Neuronal stem cell (in vitro differentiated cells): ENCODE measurements around the gene TMEM176B.
A peak's percentile ranks its signal among the peaks of the same experiment; 100 is the strongest.

Source experiments
- DNase-seq: peaks from one replicate; pipeline ENCODE4 v3.0.0-alpha.2; 2013; ENCODE audit warnings: low spot score
- H2AFZ ChIP-seq: one replicate; pipeline ENCODE4 v1.6.1; 2013; ENCODE audit warnings: mild to moderate bottlenecking, low read length, inconsistent platforms
- H2AK5ac ChIP-seq: 2 replicates; pipeline ENCODE4 v1.6.1; 2013; ENCODE audit warnings: low read depth, mild to moderate bottlenecking, inconsistent platforms, low read length, moderate library complexity, mixed read lengths
- H2BK120ac ChIP-seq: 2 replicates; pipeline ENCODE4 v1.6.1; 2013; ENCODE audit warnings: low read depth, mild to moderate bottlenecking, inconsistent platforms, low read length, moderate library complexity, mixed read lengths
- H2BK12ac ChIP-seq: one replicate; pipeline ENCODE4 v1.6.1; 2013; ENCODE audit warnings: low read length, inconsistent platforms
- H2BK15ac ChIP-seq: 2 replicates; pipeline ENCODE4 v1.6.1; 2013; ENCODE audit warnings: mild to moderate bottlenecking, low read length, inconsistent platforms, mixed read lengths
- H2BK5ac ChIP-seq: one replicate; pipeline ENCODE4 v1.6.1; 2013; ENCODE audit warnings: inconsistent platforms, mild to moderate bottlenecking, low read length, moderate library complexity
- H3K14ac ChIP-seq: one replicate; pipeline ENCODE4 v1.6.1; 2013; ENCODE audit warnings: low read length, inconsistent platforms
- H3K18ac ChIP-seq: 2 replicates; pipeline ENCODE4 v1.6.1; 2013; ENCODE audit warnings: low read length, inconsistent platforms
- H3K23ac ChIP-seq: 2 replicates; pipeline ENCODE4 v1.6.1; 2013; ENCODE audit warnings: low read depth, mild to moderate bottlenecking, mixed read lengths, low read length, inconsistent platforms; ENCODE audit not compliant: poor library complexity
- H3K27ac ChIP-seq: replicated peaks from 3 replicates; pipeline ENCODE4 v1.5.1; 2013; ENCODE audit warnings: low read length, inconsistent platforms
- H3K27me3 ChIP-seq, 3 experiments: 2 replicates each; pipeline ENCODE4 v1.6.1; 2013; ENCODE audit warnings: low read length in 3 of 3, mild to moderate bottlenecking in 2 of 3, inconsistent platforms in 1 of 3, low read depth in 1 of 3, mixed read lengths in 1 of 3, moderate library complexity in 1 of 3; ENCODE audit not compliant: control insufficient read depth in 3 of 3, insufficient read depth in 3 of 3
- H3K36me3 ChIP-seq, 2 donors: replicated peaks in 1 of 2; 2 replicates each; pipeline ENCODE4 v1.6.1; 2013; ENCODE audit warnings: low read length in 2 of 2; ENCODE audit not compliant: control insufficient read depth in 2 of 2, insufficient read depth in 2 of 2
- H3K4ac ChIP-seq: 2 replicates; pipeline ENCODE4 v1.6.1; 2013; ENCODE audit warnings: inconsistent platforms, mild to moderate bottlenecking, low read length, moderate library complexity
- H3K4me1 ChIP-seq, 2 donors: 1 replicate in 1 of 2; 2 replicates in 1 of 2; pipeline ENCODE4 v1.6.1; 2013; ENCODE audit warnings: low read length in 2 of 2, low read depth in 1 of 2; ENCODE audit not compliant: control insufficient read depth in 2 of 2, insufficient read depth in 1 of 2
- H3K4me2 ChIP-seq: one replicate; pipeline ENCODE4 v1.6.1; 2013; ENCODE audit warnings: mild to moderate bottlenecking, low read length, inconsistent platforms; ENCODE audit not compliant: insufficient read depth, poor library complexity, severe bottlenecking
- H3K4me3 ChIP-seq, 2 donors: 2 replicates each; pipeline ENCODE4 v1.5.1; 2013; ENCODE audit warnings: low read length in 2 of 2, mild to moderate bottlenecking in 2 of 2, inconsistent platforms in 1 of 2, moderate library complexity in 1 of 2
- H3K79me1 ChIP-seq: one replicate; pipeline ENCODE4 v1.6.1; 2013; ENCODE audit warnings: low read depth, mild to moderate bottlenecking, inconsistent platforms, low read length, moderate library complexity
- H3K9ac ChIP-seq: one replicate; pipeline ENCODE4 v1.6.1; 2013; ENCODE audit warnings: mild to moderate bottlenecking, low read depth, low read length, inconsistent platforms; ENCODE audit not compliant: poor library complexity
- H3K9me3 ChIP-seq, 2 donors: replicated peaks in 1 of 2; 2 replicates each; pipeline versions ENCODE3 to v1.6.1; 2013; ENCODE audit warnings: low read length in 2 of 2, mild to moderate bottlenecking in 2 of 2, inconsistent platforms in 1 of 2, low read depth in 1 of 2, mixed read lengths in 1 of 2, moderate library complexity in 1 of 2; ENCODE audit not compliant: control insufficient read depth in 2 of 2, insufficient read depth in 1 of 2
- H4K8ac ChIP-seq: one replicate; pipeline ENCODE4 v1.6.1; 2013; ENCODE audit warnings: low read depth, mild to moderate bottlenecking, inconsistent platforms, low read length, moderate library complexity
- H4K91ac ChIP-seq: one replicate; pipeline ENCODE4 v1.6.1; 2013; ENCODE audit warnings: low read length, low read depth, mild to moderate bottlenecking, inconsistent platforms; ENCODE audit not compliant: poor library complexity
- WGBS, 2 donors: extraction: QIAGEN DNeasy Blood & Tissue Kit; methylation state at CpG; one replicate each; pipeline ENCODE4 v1.1.7; 2013; ENCODE audit warnings: missing lambda C conversion rate in 2 of 2, mixed read lengths in 1 of 2; ENCODE audit not compliant: insufficient read length in 2 of 2, insufficient replicate concordance in 1 of 2; ENCODE audit errors: extremely low coverage in 2 of 2; 5-methylcytosine and 5-hydroxymethylcytosine counted together

Gene TMEM176B

GRCh38 chr7:150793569-150794238 is 6.5 kb downstream of the TMEM176B start:
- no peak for DNase-seq
- Histone ChIP-seq H2BK5ac (no peak overlapping the region), H2BK12ac (no peak overlapping the region), H3K36me3 (no peaks in the 10 kb centered on the region), H4K8ac (no peak overlapping the region), H3K14ac (no peak overlapping the region), H2AFZ (no peak overlapping the region), H3K9ac (no peak overlapping the region), H2BK15ac (no peak overlapping the region), H2AK5ac (peak overlapping the region; percentile 71), H4K91ac (no peak overlapping the region), H3K9me3 (no peaks in the 10 kb centered on the region), H3K18ac (peak overlapping the region; percentile 52), H3K4me3 (no peak overlapping the region), H3K4me2 (no peak overlapping the region), H3K4ac (no peak overlapping the region), H3K4me1 (no peaks in the 10 kb centered on the region), H2BK120ac (no peak overlapping the region), H3K27ac (no peak overlapping the region), H3K79me1 (no peaks in the 10 kb centered on the region), H3K23ac (no peak overlapping the region), H3K27me3 (peaks cover 0 to 32% (median 0%) of the 10 kb centered on the region in 3 experiments)
- no CpG with 5 or more reads among the region's 6 CpGs for WGBS, 2 donors

GRCh38 chr7:150791746-150792452 is 8.3 kb downstream of the TMEM176B start:
- Histone ChIP-seq H2BK5ac (no peak overlapping the region), H3K23ac (peak overlapping the region; percentile 49), H2AFZ (no peak overlapping the region), H3K18ac (no peak overlapping the region), H3K36me3 (no peaks in the 10 kb centered on the region), H3K4me3 (no peak overlapping the region), H3K4me2 (no peak overlapping the region), H4K8ac (no peak overlapping the region), H2AK5ac (peak overlapping the region; percentile 81), H2BK120ac (no peak overlapping the region), H3K9ac (no peak overlapping the region), H2BK12ac (no peak overlapping the region), H3K9me3 (no peaks in the 10 kb centered on the region), H3K4me1 (no peaks in the 10 kb centered on the region), H3K27ac (no peak overlapping the region), H3K4ac (no peak overlapping the region), H3K14ac (no peak overlapping the region), H3K79me1 (no peaks in the 10 kb centered on the region), H4K91ac (no peak overlapping the region), H3K27me3 (peaks cover 0 to 31% (median 0%) of the 10 kb centered on the region in 3 experiments), H2BK15ac (peak overlapping the region; percentile 46)
- WGBS, 2 donors: no CpG with 5 or more reads among the region's 12 CpGs
- no peak for DNase-seq

DNA sequence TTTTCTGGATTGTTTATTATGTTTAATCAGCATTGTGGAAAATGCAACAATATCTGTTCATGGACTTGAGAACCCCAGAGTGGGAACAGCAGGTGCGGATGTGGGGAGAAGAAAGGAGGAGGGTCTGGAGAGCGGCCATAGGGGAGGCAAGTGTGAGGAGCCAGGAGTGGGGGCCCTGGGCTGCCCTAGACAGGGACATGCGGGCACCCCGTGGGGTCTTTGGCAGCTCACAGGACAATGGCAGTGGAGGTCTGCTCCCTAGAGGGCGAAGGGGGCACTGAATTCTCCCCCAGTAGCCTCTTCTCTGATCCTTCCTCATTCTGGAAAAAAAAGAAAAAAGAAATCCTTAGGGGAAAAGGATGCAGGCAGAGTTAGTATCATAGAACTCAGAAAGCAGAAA is 8.9 kb downstream of the TMEM176B start:
- no peak overlapping the region for H2BK15ac ChIP-seq
- no peak overlapping the region for H3K14ac ChIP-seq
- no peak for DNase-seq
- no peak overlapping the region for H3K4me2 ChIP-seq
- H2AK5ac ChIP-seq: no peak overlapping the region
- H3K27me3 ChIP-seq: peaks cover 0 to 33% (median 0%) of the 10 kb centered on the region in 3 experiments
- no peaks in the 10 kb centered on the region for H3K36me3 ChIP-seq
- no peak overlapping the region for H3K9ac ChIP-seq
- no peak overlapping the region for H4K8ac ChIP-seq
- H3K79me1 ChIP-seq: no peaks in the 10 kb centered on the region
- no peaks in the 10 kb centered on the region for H3K4me1 ChIP-seq
- H3K9me3 ChIP-seq: no peaks in the 10 kb centered on the region
- H2BK12ac ChIP-seq: no peak overlapping the region
- H3K4me3 ChIP-seq: no peak overlapping the region
- H4K91ac ChIP-seq: no peak overlapping the region
- H3K18ac ChIP-seq: no peak overlapping the region
- H2BK5ac ChIP-seq: no peak overlapping the region
- no peak overlapping the region for H3K4ac ChIP-seq
- WGBS, 2 donors: no CpG with 5 or more reads among the region's 5 CpGs
- H3K23ac ChIP-seq: no peak overlapping the region
- no peak overlapping the region for H2AFZ ChIP-seq
- H2BK120ac ChIP-seq: no peak overlapping the region
- H3K27ac ChIP-seq: no peak overlapping the region

DNA sequence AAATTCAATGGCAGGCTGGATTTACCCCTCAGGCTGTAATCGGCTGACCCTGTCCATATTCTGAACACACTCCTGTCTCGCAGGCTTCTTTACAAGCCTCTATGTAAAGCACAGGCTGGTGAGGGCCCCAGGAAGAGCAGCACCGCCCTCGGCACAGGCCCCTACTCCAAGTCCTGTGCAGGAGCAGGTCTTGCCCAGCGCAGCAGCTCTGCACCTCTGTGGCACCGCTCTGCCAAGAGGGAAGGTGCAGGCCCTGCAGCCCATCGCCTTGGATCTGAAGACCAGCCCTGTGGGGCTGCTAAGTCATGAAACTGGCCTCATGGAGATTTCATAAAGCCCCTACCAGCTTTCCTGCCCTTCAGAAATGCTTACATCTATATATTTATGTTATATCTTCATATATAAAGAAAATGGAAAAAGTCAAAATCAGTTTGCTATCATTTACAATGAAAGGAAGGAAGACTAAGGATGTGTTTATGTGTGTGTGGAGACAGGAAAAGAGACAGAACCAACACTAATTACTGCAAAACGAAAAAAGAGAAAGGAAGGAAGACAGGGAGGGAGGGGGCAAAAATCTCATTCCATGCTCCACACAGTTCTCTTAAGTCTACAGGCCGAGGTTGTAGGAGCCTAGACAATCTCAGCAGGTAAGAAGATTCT is 9.6 kb downstream of the TMEM176B start:
- peak overlapping the region; percentile 50 for H3K9ac ChIP-seq
- no peak overlapping the region for H3K4me3 ChIP-seq
- H4K91ac ChIP-seq: no peak overlapping the region
- H2BK120ac ChIP-seq: no peak overlapping the region
- no peak overlapping the region for H3K4me2 ChIP-seq
- no peak overlapping the region for H2AFZ ChIP-seq
- H3K36me3 ChIP-seq: no peaks in the 10 kb centered on the region
- no peaks in the 10 kb centered on the region for H3K9me3 ChIP-seq
- whole genome bisulfite sequencing, 2 donors: no CpG with 5 or more reads among the region's 9 CpGs
- no peak overlapping the region for H4K8ac ChIP-seq
- no peak overlapping the region for H3K27ac ChIP-seq
- no peak overlapping the region for H2AK5ac ChIP-seq
- H3K27me3 ChIP-seq: peaks cover 0 to 36% (median 0%) of the 10 kb centered on the region in 3 experiments
- H3K23ac ChIP-seq: no peak overlapping the region
- no peaks in the 10 kb centered on the region for H3K4me1 ChIP-seq
- no peak overlapping the region for H3K4ac ChIP-seq
- no peak overlapping the region for H3K18ac ChIP-seq
- no peaks in the 10 kb centered on the region for H3K79me1 ChIP-seq
- DNase-seq: no peak
- H2BK15ac ChIP-seq: no peak overlapping the region
- no peak overlapping the region for H3K14ac ChIP-seq
- no peak overlapping the region for H2BK5ac ChIP-seq
- no peak overlapping the region for H2BK12ac ChIP-seq
